Esophagus squamous epithelium (tissue), 5 donors: ENCODE data around the gene COL28A1. TPM values are rescaled to one million over a fixed set of nuclear protein-coding genes. Genes with fewer than 3 reads are reported as not detected.

Experiments
- DNase-seq: peaks from one replicate; lab custom pipeline; 2025; lab: John Stamatoyannopoulos, UW
- H3K27ac ChIP-seq, 4 donors: fragments of 200-600 bp; sonication (generic); one replicate each; pipeline ENCODE4 v1.5.1; 2016 to 2019; ENCODE audit warnings: mild to moderate bottlenecking in 1 of 4
- H3K27me3 ChIP-seq, 4 donors: fragments of 200-600 bp; sonication (generic); 1 replicate in 3 of 4; 2 replicates in 1 of 4; pipeline versions ENCODE4 v1.5.1 to v1.6.0; 2017 to 2021; ENCODE audit warnings: antibody characterized with exemption in 1 of 4
- H3K36me3 ChIP-seq, 3 donors: fragments of 200-600 bp; sonication (generic); one replicate each; pipeline ENCODE4 v1.5.1; 2016 to 2019
- H3K4me1 ChIP-seq, 3 donors: fragments of 200-600 bp; sonication (generic); one replicate each; pipeline ENCODE4 v1.5.1; 2017 to 2019
- H3K4me3 ChIP-seq, 4 donors: fragments of 200-600 bp; sonication (generic); 1 replicate in 3 of 4; 2 replicates in 1 of 4; pipeline ENCODE4 v1.5.1; 2016 to 2019; ENCODE audit warnings: mild to moderate bottlenecking in 2 of 4, moderate library complexity in 1 of 4
- H3K9me3 ChIP-seq, 3 donors: fragments of 200-600 bp; sonication (generic); one replicate each; pipeline ENCODE4 v1.5.1; 2016 to 2019
- CTCF ChIP-seq, 6 experiments: fragments of 450-650 bp in 4 of 6; fragments of 200-600 bp in 2 of 6; sonication (generic) in 2 of 6; IDR thresholded peaks; one replicate each; pipeline ENCODE4 v1.5.1; 2016 to 2019; ENCODE audit warnings: antibody characterized with exemption in 6 of 6, mild to moderate bottlenecking in 4 of 6, moderate library complexity in 4 of 6
- POLR2A ChIP-seq, 4 donors: fragments of 450-650 bp; IDR thresholded peaks; one replicate each; pipeline ENCODE4 v1.6.1; 2017; ENCODE audit warnings: antibody characterized with exemption in 4 of 4, mild to moderate bottlenecking in 4 of 4, moderate library complexity in 3 of 4
- WGBS, 2 donors: methylation state at CpG; one replicate each; pipeline ENCODE4 v1.1.5; 2018; 5-methylcytosine and 5-hydroxymethylcytosine counted together
- intact Hi-C: fragments of 100-400 bp; cut with DNase I; formaldehyde crosslinking; loops from one replicate; pipeline ENCODE4 v1.15.0; 2022
- total RNA-seq, 4 donors: library from RNA; depleted of rRNA; stranded (reverse); fragments of >200 nt; gene quantifications; one replicate each; pipeline ENCODE4 v1.1.0, GENCODE V29; 2016
- donor health status: DM: yes; HTN: yes; CAD: no.

COL28A1 gene
- total RNA-seq, 4 donors from 2014 or later = 0.11 to 3.1 (median 0.40) TPM

DNA sequence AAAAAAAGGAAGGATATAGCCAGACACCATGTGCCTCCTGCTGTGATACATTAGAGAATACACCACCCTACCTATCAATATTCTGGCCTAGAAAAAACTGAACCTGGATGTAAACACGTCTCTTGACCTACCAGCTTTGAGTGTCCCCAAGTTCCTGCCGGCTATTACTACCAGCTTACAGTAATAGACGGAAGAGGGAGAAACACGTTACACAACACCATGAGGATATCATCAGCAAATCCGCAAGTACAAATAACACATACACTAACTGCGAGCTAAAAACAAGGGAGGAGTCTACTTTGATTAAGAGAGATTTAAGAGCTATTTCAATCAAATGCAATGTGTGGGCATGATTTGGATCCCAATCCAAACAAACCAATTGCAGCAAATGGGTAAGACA, 113.0 kb downstream of the COL28A1 start:
- Histone ChIP-seq H3K4me1 (peaks cover 0 to 4% (median 0%) of the 10 kb centered on the region in 3 donors), H3K36me3 (no peaks in the 10 kb centered on the region), H3K27me3 (no peaks in the 10 kb centered on the region), H3K27ac (no peak overlapping the region), H3K9me3 (no peaks in the 10 kb centered on the region), H3K4me3 (no peak overlapping the region)
- no peak for TF ChIP-seq POLR2A (IDR thresholded peaks at IDR 0.05)
- TF ChIP-seq CTCF (IDR thresholded peaks at IDR 0.05) = no peak
- DNase-seq = no peak
- intact Hi-C loops = loop anchor here (5.0 kb wide), 1 partner anchor 115 kb away; the partner anchor contains the start of gene COL28A1
- WGBS, 2 donors = 72 to 84% methylated on average over 6 of the region's 6 CpGs

DNA sequence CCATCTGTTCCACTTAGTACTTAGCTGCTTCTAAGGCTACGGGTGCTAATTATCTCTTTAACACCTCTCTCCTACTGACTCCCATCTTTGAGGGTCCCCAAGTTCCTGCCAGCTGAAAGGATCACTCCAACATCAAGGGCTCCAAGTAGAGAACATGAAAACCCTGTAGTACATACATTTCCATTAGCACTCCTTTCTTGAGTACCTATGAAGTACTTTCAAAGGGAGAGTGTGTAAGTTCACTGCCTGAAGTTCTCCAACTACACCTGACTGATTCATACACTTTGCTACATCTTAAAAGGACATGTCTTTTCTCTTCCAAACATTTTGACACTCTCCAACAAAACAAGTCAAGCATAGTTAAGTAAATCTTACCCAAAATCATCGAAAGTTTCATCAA, 113.8 kb downstream of the COL28A1 start:
- intact Hi-C loops = loop anchor here (5.0 kb wide), 1 partner anchor 115 kb away; the partner anchor contains the start of gene COL28A1
- H3K36me3 ChIP-seq = no peaks in the 10 kb centered on the region

GRCh38 chr7:7418997-7419396, 116.7 kb downstream of the COL28A1 start:
- TF ChIP-seq POLR2A (IDR thresholded peaks at IDR 0.05) (no peak), CTCF (IDR thresholded peaks at IDR 0.05) (no peak)
- WGBS, 2 donors = 66 to 75% methylated on average over 2 of the region's 2 CpGs
- Histone ChIP-seq H3K4me1 (peaks cover 0 to 20% (median 6%) of the 10 kb centered on the region in 3 donors), H3K27me3 (no peaks in the 10 kb centered on the region), H3K4me3 (no peak overlapping the region), H3K9me3 (no peaks in the 10 kb centered on the region), H3K27ac (no peak overlapping the region), H3K36me3 (no peaks in the 10 kb centered on the region)
- DNase-seq = no peak
- intact Hi-C loops = no loop called here

More for the DNA sequence above, 113.8 kb downstream of the COL28A1 start:
- H3K27ac ChIP-seq = no peak overlapping the region
- H3K4me1 ChIP-seq = peaks cover 0 to 8% (median 3%) of the 10 kb centered on the region in 3 donors
- H3K27me3 ChIP-seq = no peaks in the 10 kb centered on the region
- H3K4me3 ChIP-seq = no peak overlapping the region
- no peaks in the 10 kb centered on the region for H3K9me3 ChIP-seq
- DNase-seq = no peak
- 37 to 48% methylated on average over 2 of the region's 2 CpGs for WGBS, 2 donors
- TF ChIP-seq CTCF (IDR thresholded peaks at IDR 0.05) (no peak), POLR2A (IDR thresholded peaks at IDR 0.05) (no peak)

- no peak for DNase-seq
- Histone ChIP-seq H3K36me3 (no peaks in the 10 kb centered on the region), H3K27ac (no peak overlapping the region), H3K4me1 (peaks cover 0 to 20% (median 6%) of the 10 kb centered on the region in 3 donors), H3K27me3 (no peaks in the 10 kb centered on the region), H3K4me3 (no peak overlapping the region), H3K9me3 (no peaks in the 10 kb centered on the region)
- intact Hi-C loops = no loop called here
- TF ChIP-seq POLR2A (IDR thresholded peaks at IDR 0.05) (no peak), CTCF (IDR thresholded peaks at IDR 0.05) (no peak)
- WGBS, 2 donors = 75 to 87% methylated on average over 3 of the region's 3 CpGs
These were observed 117.8 kb downstream of the COL28A1 start for GRCh38 chr7:7417851-7418250.

DNA sequence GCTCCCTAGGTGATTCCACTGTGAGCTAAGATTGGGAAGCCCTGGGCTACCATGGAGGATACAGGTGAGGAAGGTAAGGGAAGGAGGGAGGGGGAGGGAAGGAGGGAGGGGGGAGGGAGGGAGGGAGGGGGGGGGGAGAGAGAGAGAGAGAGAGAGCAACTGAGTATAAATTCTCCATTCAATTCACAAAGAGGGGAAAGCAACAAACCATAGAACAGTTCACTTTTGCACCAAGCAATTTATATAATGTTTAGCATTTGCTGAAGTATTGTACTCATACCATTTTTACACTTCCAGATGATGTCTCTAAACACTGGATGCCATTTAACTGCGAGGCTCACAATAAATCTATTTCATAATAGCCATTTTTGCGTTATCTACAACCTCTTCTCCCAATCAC, 118.3 kb downstream of the COL28A1 start:
- H3K27ac ChIP-seq = no peak overlapping the region
- peaks cover 0 to 20% (median 6%) of the 10 kb centered on the region in 3 donors for H3K4me1 ChIP-seq
- TF ChIP-seq CTCF (IDR thresholded peaks at IDR 0.05) (no peak), POLR2A (IDR thresholded peaks at IDR 0.05) (no peak)
- WGBS, 2 donors = 83 to 90% methylated on average over 2 of the region's 2 CpGs
- no peaks in the 10 kb centered on the region for H3K9me3 ChIP-seq
- intact Hi-C loops = no loop called here
- H3K4me3 ChIP-seq = no peak overlapping the region
- H3K36me3 ChIP-seq = no peaks in the 10 kb centered on the region
- no peaks in the 10 kb centered on the region for H3K27me3 ChIP-seq
- no peak for DNase-seq
